Measurements from ENCODE around the gene CEACAM8.
"Not testable (repeated sequence)": the region's sequence is repeated elsewhere in the genome, so short reads cannot be mapped to it uniquely, and the experiment has no call there.

CEACAM8 gene

GRCh38 chr19:42594617-42595489, at the start of gene CEACAM8:
CEACAM8 (minus strand) TSS chr19:42594924; CDS start chr19:42594828, 96 bp downstream.
- FAIRE-seq, result no peak

- FAIRE-seq, result not testable (repeated sequence)
Measured at GRCh38 chr19:42639324-42640092, 44.8 kb upstream of the CEACAM8 start.

GRCh38 chr19:42635233-42635539, 40.5 kb upstream of the CEACAM8 start:
- FAIRE-seq, result no peak

GRCh38 chr19:42634409-42635232, 39.9 kb upstream of the CEACAM8 start:
- no peak for FAIRE-seq

- FAIRE-seq, result no peak
Measured at GRCh38 chr19:42629191-42629590, 34.5 kb upstream of the CEACAM8 start.

- no peak for FAIRE-seq
Measured at GRCh38 chr19:42628411-42629140, 33.9 kb upstream of the CEACAM8 start.

GRCh38 chr19:42627916-42628315, 33.2 kb upstream of the CEACAM8 start:
- FAIRE-seq, result no peak

GRCh38 chr19:42626181-42626580, 31.5 kb upstream of the CEACAM8 start:
- FAIRE-seq, result no peak

- no peak for FAIRE-seq
Measured at GRCh38 chr19:42619271-42619670, 24.5 kb upstream of the CEACAM8 start.

- no peak for FAIRE-seq
Measured at GRCh38 chr19:42613666-42614065, 18.9 kb upstream of the CEACAM8 start.

GRCh38 chr19:42610401-42610915, 15.7 kb upstream of the CEACAM8 start:
- FAIRE-seq, result not testable (repeated sequence)

GRCh38 chr19:42606660-42607351, 12.1 kb upstream of the CEACAM8 start:
- FAIRE-seq, result no peak

GRCh38 chr19:42601811-42602443, 7.2 kb upstream of the CEACAM8 start:
- FAIRE-seq, result no peak

- no peak for FAIRE-seq
Measured at GRCh38 chr19:42596391-42597072, 1.8 kb upstream of the CEACAM8 start.

GRCh38 chr19:42595550-42596172, 937 bp upstream of the CEACAM8 start:
- no peak for FAIRE-seq

GRCh38 chr19:42589792-42590191, 4.9 kb downstream of the CEACAM8 start:
- FAIRE-seq, result no peak

GRCh38 chr19:42584466-42584865, 10.3 kb downstream of the CEACAM8 start:
- no peak for FAIRE-seq

- FAIRE-seq, result no peak
Measured at GRCh38 chr19:42577016-42577415, 17.7 kb downstream of the CEACAM8 start.

GRCh38 chr19:42576241-42576640, 18.5 kb downstream of the CEACAM8 start:
- no peak for FAIRE-seq

GRCh38 chr19:42573642-42574041, 21.1 kb downstream of the CEACAM8 start:
- no peak for FAIRE-seq

Data from A204.1 (cell line).